HepG2 (cell line): ENCODE measurements around the gene RUNX2. TPM values are rescaled to one million over a fixed set of nuclear protein-coding genes. Genes with fewer than 3 reads are reported as not detected.

Experiments used
- EHMT2 ChIP-seq: fragments of 200-600 bp; sonication (generic); IDR thresholded peaks from 2 replicates; pipeline ENCODE4 v1.7.0; 2017; ENCODE audit warnings: antibody characterized with exemption, low read depth, low read length, borderline replicate concordance
- FOXA1 ChIP-seq, 2 experiments: fragments of 450-650 bp in 1 of 2; sonication (generic) in 1 of 2; formaldehyde crosslinking in 1 of 2; IDR thresholded peaks; 2 replicates each; pipeline versions ENCODE4 v1.4.0 to v1.6.1; 2016 to 2020; ENCODE audit warnings: missing genetic modification reagents in 1 of 2
- GABPB1 ChIP-seq: IDR thresholded peaks from 2 replicates; pipeline ENCODE4 v1.6.1; 2016; ENCODE audit warnings: mild to moderate bottlenecking, missing genetic modification reagents, moderate library complexity, missing compliant biosample characterization
- SNAI1 ChIP-seq: sonication (generic); formaldehyde crosslinking; IDR thresholded peaks from 2 replicates; pipeline ENCODE4 v1.5.0; 2020; ENCODE audit warnings: mild to moderate bottlenecking, missing genetic modification reagents, borderline replicate concordance
- polyA plus RNA-seq, 8 experiments: library from polyadenylated mRNA; depleted of rRNA in 3 of 8; stranded (reverse) in 7 of 8; unstranded in 1 of 8; fragments of >200 nt; fragmentation: Illumina TruSeq in 4 of 8; extraction: Trizol in 4 of 8; gene quantifications; 2 replicates each; pipeline versions ENCODE4 v1.2.1 to v1.2.3, GENCODE V29; 2011 to 2016; ENCODE audit warnings: low read depth in 4 of 8, missing spikeins in 1 of 8, mixed read lengths in 1 of 8; ENCODE audit not compliant: insufficient read depth in 1 of 8
- total RNA-seq, 5 experiments: library from RNA; depleted of rRNA; stranded (reverse); fragments of >200 nt; fragmentation: Illumina TruSeq; extraction: Trizol; gene quantifications; 2 replicates each; pipeline ENCODE4 v1.2.3, GENCODE V29; 2016; ENCODE audit warnings: low read depth in 1 of 5
- TF ChIP-seq, protein P1 (sequence below): sonication (generic); formaldehyde crosslinking; IDR thresholded peaks from 2 replicates; pipeline ENCODE4 v1.4.0; 2020; ENCODE audit warnings: mild to moderate bottlenecking, missing genetic modification reagents, borderline replicate concordance
- TF ChIP-seq, protein P2 (sequence below): sonication (generic); formaldehyde crosslinking; IDR thresholded peaks from 2 replicates; pipeline ENCODE4 v1.4.0; 2020; ENCODE audit warnings: low read depth, missing genetic modification reagents
- TF ChIP-seq, protein P3 (sequence below): sonication (generic); IDR thresholded peaks from 2 replicates; pipeline ENCODE4 v1.6.1; 2016; ENCODE audit warnings: low read depth, borderline replicate concordance
- TF ChIP-seq, protein P4 (sequence below): IDR thresholded peaks from 2 replicates; pipeline ENCODE4 v1.6.1; 2016; ENCODE audit warnings: low read depth, missing genetic modification reagents, missing compliant biosample characterization
- TF ChIP-seq, protein P5 (sequence below): sonication (generic); formaldehyde crosslinking; IDR thresholded peaks from 2 replicates; pipeline ENCODE4 v1.4.0; 2020; ENCODE audit warnings: missing genetic modification reagents

RUNX2 gene
- total and polyA plus RNA-seq, 2 of the 13 experiments (the other 11 are each of a cell fraction or from before 2014, with no cell fraction given): not detected

DNA sequence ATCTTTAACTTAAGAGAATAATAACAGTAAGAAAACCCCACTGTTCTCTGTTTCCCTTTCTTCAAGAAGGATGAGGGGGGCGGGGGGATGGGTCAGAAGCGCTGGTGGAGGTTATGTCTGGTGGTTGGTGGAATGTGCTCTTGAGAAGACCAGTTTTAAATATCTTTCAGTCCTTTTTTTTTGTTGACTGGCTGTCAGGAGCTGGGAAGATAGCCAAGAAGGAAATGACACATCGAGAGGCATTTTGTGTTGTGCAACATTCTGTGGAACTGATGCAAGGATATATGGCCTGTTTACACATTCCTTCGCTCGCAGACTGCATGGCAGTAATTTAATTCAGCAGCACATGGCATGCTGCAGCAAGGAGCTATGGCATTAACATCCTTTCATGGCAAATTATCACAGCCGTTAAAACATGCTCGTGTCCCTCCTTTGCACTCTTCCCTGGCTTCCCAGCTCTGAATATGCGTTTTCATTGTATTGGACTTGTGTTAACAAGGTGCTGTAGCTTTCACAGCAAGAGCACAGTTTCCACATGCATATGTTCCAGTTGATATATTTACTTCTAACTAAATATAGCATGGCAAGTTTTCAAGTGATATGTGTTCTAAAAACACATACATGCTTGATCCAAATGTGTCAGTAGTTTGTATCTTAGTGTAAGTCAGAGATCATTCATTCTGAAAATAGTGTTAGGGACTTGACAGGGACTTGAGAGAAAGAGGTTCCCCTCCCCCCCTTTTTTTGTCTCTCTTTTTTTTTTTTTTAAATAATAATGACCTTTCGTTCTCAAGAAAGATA is 117.8 kb downstream of the RUNX2 start (continued):
- TF ChIP-seq, protein P1, sequence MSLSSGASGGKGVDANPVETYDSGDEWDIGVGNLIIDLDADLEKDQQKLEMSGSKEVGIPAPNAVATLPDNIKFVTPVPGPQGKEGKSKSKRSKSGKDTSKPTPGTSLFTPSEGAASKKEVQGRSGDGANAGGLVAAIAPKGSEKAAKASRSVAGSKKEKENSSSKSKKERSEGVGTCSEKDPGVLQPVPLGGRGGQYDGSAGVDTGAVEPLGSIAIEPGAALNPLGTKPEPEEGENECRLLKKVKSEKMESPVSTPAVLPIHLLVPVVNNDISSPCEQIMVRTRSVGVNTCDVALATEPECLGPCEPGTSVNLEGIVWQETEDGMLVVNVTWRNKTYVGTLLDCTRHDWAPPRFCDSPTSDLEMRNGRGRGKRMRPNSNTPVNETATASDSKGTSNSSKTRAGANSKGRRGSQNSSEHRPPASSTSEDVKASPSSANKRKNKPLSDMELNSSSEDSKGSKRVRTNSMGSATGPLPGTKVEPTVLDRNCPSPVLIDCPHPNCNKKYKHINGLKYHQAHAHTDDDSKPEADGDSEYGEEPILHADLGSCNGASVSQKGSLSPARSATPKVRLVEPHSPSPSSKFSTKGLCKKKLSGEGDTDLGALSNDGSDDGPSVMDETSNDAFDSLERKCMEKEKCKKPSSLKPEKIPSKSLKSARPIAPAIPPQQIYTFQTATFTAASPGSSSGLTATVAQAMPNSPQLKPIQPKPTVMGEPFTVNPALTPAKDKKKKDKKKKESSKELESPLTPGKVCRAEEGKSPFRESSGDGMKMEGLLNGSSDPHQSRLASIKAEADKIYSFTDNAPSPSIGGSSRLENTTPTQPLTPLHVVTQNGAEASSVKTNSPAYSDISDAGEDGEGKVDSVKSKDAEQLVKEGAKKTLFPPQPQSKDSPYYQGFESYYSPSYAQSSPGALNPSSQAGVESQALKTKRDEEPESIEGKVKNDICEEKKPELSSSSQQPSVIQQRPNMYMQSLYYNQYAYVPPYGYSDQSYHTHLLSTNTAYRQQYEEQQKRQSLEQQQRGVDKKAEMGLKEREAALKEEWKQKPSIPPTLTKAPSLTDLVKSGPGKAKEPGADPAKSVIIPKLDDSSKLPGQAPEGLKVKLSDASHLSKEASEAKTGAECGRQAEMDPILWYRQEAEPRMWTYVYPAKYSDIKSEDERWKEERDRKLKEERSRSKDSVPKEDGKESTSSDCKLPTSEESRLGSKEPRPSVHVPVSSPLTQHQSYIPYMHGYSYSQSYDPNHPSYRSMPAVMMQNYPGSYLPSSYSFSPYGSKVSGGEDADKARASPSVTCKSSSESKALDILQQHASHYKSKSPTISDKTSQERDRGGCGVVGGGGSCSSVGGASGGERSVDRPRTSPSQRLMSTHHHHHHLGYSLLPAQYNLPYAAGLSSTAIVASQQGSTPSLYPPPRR (CRISPR knock-in tag): peak; percentile 82
- TF ChIP-seq, protein P2, sequence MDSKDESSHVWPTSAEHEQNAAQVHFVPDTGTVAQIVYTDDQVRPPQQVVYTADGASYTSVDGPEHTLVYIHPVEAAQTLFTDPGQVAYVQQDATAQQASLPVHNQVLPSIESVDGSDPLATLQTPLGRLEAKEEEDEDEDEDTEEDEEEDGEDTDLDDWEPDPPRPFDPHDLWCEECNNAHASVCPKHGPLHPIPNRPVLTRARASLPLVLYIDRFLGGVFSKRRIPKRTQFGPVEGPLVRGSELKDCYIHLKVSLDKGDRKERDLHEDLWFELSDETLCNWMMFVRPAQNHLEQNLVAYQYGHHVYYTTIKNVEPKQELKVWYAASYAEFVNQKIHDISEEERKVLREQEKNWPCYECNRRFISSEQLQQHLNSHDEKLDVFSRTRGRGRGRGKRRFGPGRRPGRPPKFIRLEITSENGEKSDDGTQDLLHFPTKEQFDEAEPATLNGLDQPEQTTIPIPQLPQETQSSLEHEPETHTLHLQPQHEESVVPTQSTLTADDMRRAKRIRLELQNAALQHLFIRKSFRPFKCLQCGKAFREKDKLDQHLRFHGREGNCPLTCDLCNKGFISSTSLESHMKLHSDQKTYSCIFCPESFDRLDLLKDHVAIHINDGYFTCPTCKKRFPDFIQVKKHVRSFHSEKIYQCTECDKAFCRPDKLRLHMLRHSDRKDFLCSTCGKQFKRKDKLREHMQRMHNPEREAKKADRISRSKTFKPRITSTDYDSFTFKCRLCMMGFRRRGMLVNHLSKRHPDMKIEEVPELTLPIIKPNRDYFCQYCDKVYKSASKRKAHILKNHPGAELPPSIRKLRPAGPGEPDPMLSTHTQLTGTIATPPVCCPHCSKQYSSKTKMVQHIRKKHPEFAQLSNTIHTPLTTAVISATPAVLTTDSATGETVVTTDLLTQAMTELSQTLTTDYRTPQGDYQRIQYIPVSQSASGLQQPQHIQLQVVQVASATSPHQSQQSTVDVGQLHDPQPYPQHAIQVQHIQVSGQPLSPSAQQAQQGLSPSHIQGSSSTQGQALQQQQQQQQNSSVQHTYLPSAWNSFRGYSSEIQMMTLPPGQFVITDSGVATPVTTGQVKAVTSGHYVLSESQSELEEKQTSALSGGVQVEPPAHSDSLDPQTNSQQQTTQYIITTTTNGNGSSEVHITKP (CRISPR knock-in tag): peak; percentile 81; the same call in 1 of the 2 replicates
- TF ChIP-seq EHMT2: peak; percentile 71; the same call in 1 of the 2 replicates
- no peak for TF ChIP-seq SNAI1
- TF ChIP-seq FOXA1 (IDR thresholded peaks at IDR 0.05): peak; percentile 47; the same call in 1 of the 2 replicates
- TF ChIP-seq FOXA1 (CRISPR knock-in tag; IDR thresholded peaks at IDR 0.05): peak; percentile 100
- peak; percentile 85 for TF ChIP-seq GABPB1 (CRISPR knock-in tag)
- TF ChIP-seq, protein P3, sequence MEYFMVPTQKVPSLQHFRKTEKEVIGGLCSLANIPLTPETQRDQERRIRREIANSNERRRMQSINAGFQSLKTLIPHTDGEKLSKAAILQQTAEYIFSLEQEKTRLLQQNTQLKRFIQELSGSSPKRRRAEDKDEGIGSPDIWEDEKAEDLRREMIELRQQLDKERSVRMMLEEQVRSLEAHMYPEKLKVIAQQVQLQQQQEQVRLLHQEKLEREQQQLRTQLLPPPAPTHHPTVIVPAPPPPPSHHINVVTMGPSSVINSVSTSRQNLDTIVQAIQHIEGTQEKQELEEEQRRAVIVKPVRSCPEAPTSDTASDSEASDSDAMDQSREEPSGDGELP: peak; percentile 68; the same call in 1 of the 2 replicates
- TF ChIP-seq, protein P4, sequence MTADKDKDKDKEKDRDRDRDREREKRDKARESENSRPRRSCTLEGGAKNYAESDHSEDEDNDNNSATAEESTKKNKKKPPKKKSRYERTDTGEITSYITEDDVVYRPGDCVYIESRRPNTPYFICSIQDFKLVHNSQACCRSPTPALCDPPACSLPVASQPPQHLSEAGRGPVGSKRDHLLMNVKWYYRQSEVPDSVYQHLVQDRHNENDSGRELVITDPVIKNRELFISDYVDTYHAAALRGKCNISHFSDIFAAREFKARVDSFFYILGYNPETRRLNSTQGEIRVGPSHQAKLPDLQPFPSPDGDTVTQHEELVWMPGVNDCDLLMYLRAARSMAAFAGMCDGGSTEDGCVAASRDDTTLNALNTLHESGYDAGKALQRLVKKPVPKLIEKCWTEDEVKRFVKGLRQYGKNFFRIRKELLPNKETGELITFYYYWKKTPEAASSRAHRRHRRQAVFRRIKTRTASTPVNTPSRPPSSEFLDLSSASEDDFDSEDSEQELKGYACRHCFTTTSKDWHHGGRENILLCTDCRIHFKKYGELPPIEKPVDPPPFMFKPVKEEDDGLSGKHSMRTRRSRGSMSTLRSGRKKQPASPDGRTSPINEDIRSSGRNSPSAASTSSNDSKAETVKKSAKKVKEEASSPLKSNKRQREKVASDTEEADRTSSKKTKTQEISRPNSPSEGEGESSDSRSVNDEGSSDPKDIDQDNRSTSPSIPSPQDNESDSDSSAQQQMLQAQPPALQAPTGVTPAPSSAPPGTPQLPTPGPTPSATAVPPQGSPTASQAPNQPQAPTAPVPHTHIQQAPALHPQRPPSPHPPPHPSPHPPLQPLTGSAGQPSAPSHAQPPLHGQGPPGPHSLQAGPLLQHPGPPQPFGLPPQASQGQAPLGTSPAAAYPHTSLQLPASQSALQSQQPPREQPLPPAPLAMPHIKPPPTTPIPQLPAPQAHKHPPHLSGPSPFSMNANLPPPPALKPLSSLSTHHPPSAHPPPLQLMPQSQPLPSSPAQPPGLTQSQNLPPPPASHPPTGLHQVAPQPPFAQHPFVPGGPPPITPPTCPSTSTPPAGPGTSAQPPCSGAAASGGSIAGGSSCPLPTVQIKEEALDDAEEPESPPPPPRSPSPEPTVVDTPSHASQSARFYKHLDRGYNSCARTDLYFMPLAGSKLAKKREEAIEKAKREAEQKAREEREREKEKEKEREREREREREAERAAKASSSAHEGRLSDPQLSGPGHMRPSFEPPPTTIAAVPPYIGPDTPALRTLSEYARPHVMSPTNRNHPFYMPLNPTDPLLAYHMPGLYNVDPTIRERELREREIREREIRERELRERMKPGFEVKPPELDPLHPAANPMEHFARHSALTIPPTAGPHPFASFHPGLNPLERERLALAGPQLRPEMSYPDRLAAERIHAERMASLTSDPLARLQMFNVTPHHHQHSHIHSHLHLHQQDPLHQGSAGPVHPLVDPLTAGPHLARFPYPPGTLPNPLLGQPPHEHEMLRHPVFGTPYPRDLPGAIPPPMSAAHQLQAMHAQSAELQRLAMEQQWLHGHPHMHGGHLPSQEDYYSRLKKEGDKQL: peak; percentile 88
- TF ChIP-seq, protein P5, sequence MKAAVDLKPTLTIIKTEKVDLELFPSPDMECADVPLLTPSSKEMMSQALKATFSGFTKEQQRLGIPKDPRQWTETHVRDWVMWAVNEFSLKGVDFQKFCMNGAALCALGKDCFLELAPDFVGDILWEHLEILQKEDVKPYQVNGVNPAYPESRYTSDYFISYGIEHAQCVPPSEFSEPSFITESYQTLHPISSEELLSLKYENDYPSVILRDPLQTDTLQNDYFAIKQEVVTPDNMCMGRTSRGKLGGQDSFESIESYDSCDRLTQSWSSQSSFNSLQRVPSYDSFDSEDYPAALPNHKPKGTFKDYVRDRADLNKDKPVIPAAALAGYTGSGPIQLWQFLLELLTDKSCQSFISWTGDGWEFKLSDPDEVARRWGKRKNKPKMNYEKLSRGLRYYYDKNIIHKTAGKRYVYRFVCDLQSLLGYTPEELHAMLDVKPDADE: peak; percentile 28; the same call in 1 of the 2 replicates
